Suprapubic skin (tissue), 4 donors: Measurements from ENCODE around the gene PARVB. TPM values are rescaled to one million over a fixed set of nuclear protein-coding genes. Genes with fewer than 3 reads are reported as not detected.
A peak's percentile ranks its signal among the peaks of the same experiment; 100 is the strongest.

Source experiments
- DNase-seq, 2 donors: peaks; one replicate each; pipeline ENCODE4 v3.0.0-alpha.2; 2019; ENCODE audit warnings: low spot score in 2 of 2
- H3K27ac ChIP-seq: fragments of 200-600 bp; sonication (generic); one replicate; pipeline ENCODE4 v1.5.1; 2019
- H3K27me3 ChIP-seq: fragments of 200-600 bp; sonication (generic); one replicate; pipeline ENCODE4 v1.5.1; 2019
- H3K36me3 ChIP-seq: fragments of 200-600 bp; sonication (generic); one replicate; pipeline ENCODE4 v1.5.1; 2019
- H3K4me1 ChIP-seq: fragments of 200-600 bp; sonication (generic); one replicate; pipeline ENCODE4 v1.5.1; 2019
- H3K4me3 ChIP-seq: fragments of 200-600 bp; sonication (generic); one replicate; pipeline ENCODE4 v1.5.1; 2019; ENCODE audit warnings: mild to moderate bottlenecking
- H3K9me3 ChIP-seq: fragments of 200-600 bp; sonication (generic); one replicate; pipeline ENCODE4 v1.5.1; 2019
- CTCF ChIP-seq, 2 donors: fragments of 200-600 bp in 1 of 2; fragments of 450-650 bp in 1 of 2; sonication (generic) in 1 of 2; IDR thresholded peaks; one replicate each; pipeline ENCODE4 v1.5.1; 2016 to 2019; ENCODE audit warnings: antibody characterized with exemption in 2 of 2, mild to moderate bottlenecking in 1 of 2, moderate library complexity in 1 of 2
- EP300 ChIP-seq: sonication (generic); formaldehyde crosslinking; IDR thresholded peaks from one replicate; pipeline ENCODE4 v1.6.1; 2017; ENCODE audit warnings: antibody characterized with exemption
- POLR2A ChIP-seq, 2 donors: fragments of 450-650 bp; IDR thresholded peaks; one replicate each; pipeline ENCODE4 v1.6.1; 2017; ENCODE audit warnings: antibody characterized with exemption in 2 of 2, mild to moderate bottlenecking in 2 of 2, moderate library complexity in 2 of 2
- POLR2AphosphoS5 ChIP-seq, 3 donors: sonication (generic); formaldehyde crosslinking; IDR thresholded peaks; one replicate each; pipeline ENCODE4 v1.6.1; 2017; ENCODE audit warnings: antibody characterized with exemption in 3 of 3
- WGBS: methylation state at CpG from one replicate; pipeline ENCODE4 v1.1.5; 2018; 5-methylcytosine and 5-hydroxymethylcytosine counted together
- total RNA-seq, 4 donors: library from RNA; depleted of rRNA; stranded (reverse); fragments of >200 nt; gene quantifications; one replicate each; pipeline ENCODE4 v1.1.0, GENCODE V29; 2016

PARVB gene
- total RNA-seq, 4 donors from 2014 or later = 9.7 to 17.8 (median 13.3) TPM

- Histone ChIP-seq H3K4me3 (no peak overlapping the region), H3K27ac (no peak overlapping the region), H3K36me3 (no peaks in the 10 kb centered on the region), H3K4me1 (no peaks in the 10 kb centered on the region), H3K27me3 (peaks cover 20% of the 10 kb centered on the region), H3K9me3 (no peaks in the 10 kb centered on the region)
- 95% methylated on average over 2 of the region's 16 CpGs for WGBS
- DNase-seq = peak; percentile 48 to 75
- TF ChIP-seq EP300 (no peak), POLR2A (IDR thresholded peaks at IDR 0.05) (no peak), POLR2AphosphoS5 (IDR thresholded peaks at IDR 0.05) (no peak), CTCF (IDR thresholded peaks at IDR 0.05) (no peak)
These were observed 181.6 kb downstream of the PARVB start for GRCh38 chr22:44205516-44206329.

- Histone ChIP-seq H3K4me1 (no peaks in the 10 kb centered on the region), H3K36me3 (no peaks in the 10 kb centered on the region), H3K9me3 (no peaks in the 10 kb centered on the region), H3K27me3 (peaks cover 16% of the 10 kb centered on the region), H3K27ac (no peak overlapping the region), H3K4me3 (no peak overlapping the region)
- WGBS = 88% methylated on average over 9 of the region's 9 CpGs
- TF ChIP-seq EP300 (no peak), POLR2AphosphoS5 (IDR thresholded peaks at IDR 0.05) (no peak)
- peak in 1 of 2 donors; percentile 31 for DNase-seq
These were observed 182.2 kb downstream of the PARVB start for GRCh38 chr22:44206330-44206645.

GRCh38 chr22:44206696-44207095 lies 182.6 kb downstream of the PARVB start:
- 93% methylated on average over 8 of the region's 8 CpGs for WGBS
- peak in 1 of 2 donors; percentile 36 for DNase-seq
- Histone ChIP-seq H3K4me1 (no peaks in the 10 kb centered on the region), H3K9me3 (no peaks in the 10 kb centered on the region), H3K27ac (no peak overlapping the region), H3K27me3 (peaks cover 12% of the 10 kb centered on the region), H3K36me3 (no peaks in the 10 kb centered on the region), H3K4me3 (no peak overlapping the region)
- TF ChIP-seq CTCF (IDR thresholded peaks at IDR 0.05) = no peak
- no peak for TF ChIP-seq EP300
- no peak for TF ChIP-seq POLR2AphosphoS5 (IDR thresholded peaks at IDR 0.05)
- no peak for TF ChIP-seq POLR2A (IDR thresholded peaks at IDR 0.05)

GRCh38 chr22:44207173-44207980 lies 183.3 kb downstream of the PARVB start:
- TF ChIP-seq POLR2A (IDR thresholded peaks at IDR 0.05) = no peak
- TF ChIP-seq POLR2AphosphoS5 (IDR thresholded peaks at IDR 0.05) = no peak
- TF ChIP-seq CTCF (IDR thresholded peaks at IDR 0.05) = no peak
- TF ChIP-seq EP300 = no peak
- WGBS = 81% methylated on average over 14 of the region's 16 CpGs
- H3K27me3 ChIP-seq = peaks cover 5% of the 10 kb centered on the region
- no peaks in the 10 kb centered on the region for H3K36me3 ChIP-seq
- H3K9me3 ChIP-seq = no peaks in the 10 kb centered on the region
- peak; percentile 53 to 54 for DNase-seq
- H3K27ac ChIP-seq = no peak overlapping the region
- peaks cover under 1% of the 10 kb centered on the region for H3K4me1 ChIP-seq
- H3K4me3 ChIP-seq = no peak overlapping the region

- DNase-seq = peak in 1 of 2 donors; percentile 31
- Histone ChIP-seq H3K27me3 (no peaks in the 10 kb centered on the region), H3K27ac (no peak overlapping the region), H3K4me3 (no peak overlapping the region), H3K4me1 (peaks cover 5% of the 10 kb centered on the region), H3K36me3 (no peaks in the 10 kb centered on the region), H3K9me3 (no peaks in the 10 kb centered on the region)
- TF ChIP-seq POLR2AphosphoS5 (IDR thresholded peaks at IDR 0.05) (no peak), POLR2A (IDR thresholded peaks at IDR 0.05) (no peak), EP300 (no peak), CTCF (IDR thresholded peaks at IDR 0.05) (no peak)
- 81% methylated on average over 4 of the region's 4 CpGs for WGBS
These were observed 183.8 kb downstream of the PARVB start for GRCh38 chr22:44207981-44208317.
